Measurements from ENCODE around the gene TP73. TPM values are rescaled to one million over a fixed set of nuclear protein-coding genes. Genes with fewer than 3 reads are reported as not detected.

Gene TP73
- total RNA-seq, 1 experiment from 2014 or later = 19.2 TPM

DNA sequence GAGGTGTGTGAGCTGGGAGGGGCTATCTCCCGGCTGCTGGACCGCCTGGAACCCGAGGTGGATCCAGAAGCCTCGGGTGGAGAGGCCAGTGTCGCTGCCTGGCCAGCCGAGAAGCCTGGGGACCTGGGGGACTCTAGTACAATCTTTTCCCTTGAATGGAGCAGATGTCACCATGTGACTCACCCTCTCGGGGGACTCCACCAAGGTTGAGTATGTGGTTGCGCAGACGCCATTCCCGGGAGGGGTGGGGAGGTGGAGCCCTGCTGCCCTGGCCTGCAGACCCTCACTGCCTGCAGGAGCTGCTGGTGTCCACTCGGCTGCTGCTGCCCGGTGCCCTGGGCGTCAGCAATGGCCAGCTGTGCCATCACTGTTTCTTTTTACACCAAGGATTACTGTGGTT is 40.3 kb downstream of the TP73 start:
- H3K36me3 ChIP-seq (ENCODE audit: control insufficient read depth in 1 of 2, insufficient read depth in 2 of 2, low read length in 2 of 2) = no peaks in the 10 kb centered on the region
- H3K4me3 ChIP-seq (replicated peaks in 1 of 2; ENCODE audit: low read depth in 1 of 2, low read length in 2 of 2) = no peak overlapping the region
- no peaks in the 10 kb centered on the region for H3K9me3 ChIP-seq (ENCODE audit: control insufficient read depth in 1 of 2, insufficient read depth in 1 of 2, low read depth in 1 of 2, low read length in 2 of 2)
- POLR2A ChIA-PET = no interaction called here
- H3K4me1 ChIP-seq (ENCODE audit: control insufficient read depth in 1 of 2, insufficient read depth in 2 of 2, low read length in 2 of 2) = no peaks in the 10 kb centered on the region
- H3K9me2 ChIP-seq (ENCODE audit: insufficient read depth) = no peaks in the 10 kb centered on the region
- no peak overlapping the region for H3K9ac ChIP-seq (ENCODE audit: low read length)
- H3K27ac ChIP-seq (ENCODE audit: low read depth, low read length) = no peak overlapping the region
- TF ChIP-seq RAD21 (IDR thresholded peaks at IDR 0.05; ENCODE audit: low read depth) (no peak), CEBPB (IDR thresholded peaks at IDR 0.05; ENCODE audit: low read depth) (no peak), POLR2AphosphoS5 (IDR thresholded peaks at IDR 0.05; ENCODE audit: low read depth, low read length) (no peak), YY1 (IDR thresholded peaks at IDR 0.05; ENCODE audit: extremely low read depth, insufficient replicate concordance, low read depth, low read length) (no peak), CBX3 (IDR thresholded peaks at IDR 0.05; ENCODE audit: low read depth) (no peak), SRF (IDR thresholded peaks at IDR 0.05; ENCODE audit: low read depth) (no peak), EGR1 (IDR thresholded peaks at IDR 0.05; ENCODE audit: low read depth) (no peak), SP1 (IDR thresholded peaks at IDR 0.05; ENCODE audit: low read depth) (no peak), SIN3A (IDR thresholded peaks at IDR 0.05; ENCODE audit: low read depth) (no peak), EZH2 (IDR thresholded peaks at IDR 0.05) (no peak), JUND (IDR thresholded peaks at IDR 0.05) (no peak), EZH2phosphoT487 (IDR thresholded peaks at IDR 0.05; ENCODE audit: borderline replicate concordance) (no peak), ZFX (IDR thresholded peaks at IDR 0.05) (no peak)
- TF ChIP-seq, protein P1, sequence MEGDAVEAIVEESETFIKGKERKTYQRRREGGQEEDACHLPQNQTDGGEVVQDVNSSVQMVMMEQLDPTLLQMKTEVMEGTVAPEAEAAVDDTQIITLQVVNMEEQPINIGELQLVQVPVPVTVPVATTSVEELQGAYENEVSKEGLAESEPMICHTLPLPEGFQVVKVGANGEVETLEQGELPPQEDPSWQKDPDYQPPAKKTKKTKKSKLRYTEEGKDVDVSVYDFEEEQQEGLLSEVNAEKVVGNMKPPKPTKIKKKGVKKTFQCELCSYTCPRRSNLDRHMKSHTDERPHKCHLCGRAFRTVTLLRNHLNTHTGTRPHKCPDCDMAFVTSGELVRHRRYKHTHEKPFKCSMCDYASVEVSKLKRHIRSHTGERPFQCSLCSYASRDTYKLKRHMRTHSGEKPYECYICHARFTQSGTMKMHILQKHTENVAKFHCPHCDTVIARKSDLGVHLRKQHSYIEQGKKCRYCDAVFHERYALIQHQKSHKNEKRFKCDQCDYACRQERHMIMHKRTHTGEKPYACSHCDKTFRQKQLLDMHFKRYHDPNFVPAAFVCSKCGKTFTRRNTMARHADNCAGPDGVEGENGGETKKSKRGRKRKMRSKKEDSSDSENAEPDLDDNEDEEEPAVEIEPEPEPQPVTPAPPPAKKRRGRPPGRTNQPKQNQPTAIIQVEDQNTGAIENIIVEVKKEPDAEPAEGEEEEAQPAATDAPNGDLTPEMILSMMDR (IDR thresholded peaks at IDR 0.05 in 2 of 3, conservative IDR thresholded peaks at IDR 0.05 in 1 of 3; ENCODE audit: borderline replicate concordance in 1 of 3, insufficient read depth in 1 of 3, low read depth in 2 of 3, low read length in 2 of 3) = no peak
- TF ChIP-seq, protein P2, sequence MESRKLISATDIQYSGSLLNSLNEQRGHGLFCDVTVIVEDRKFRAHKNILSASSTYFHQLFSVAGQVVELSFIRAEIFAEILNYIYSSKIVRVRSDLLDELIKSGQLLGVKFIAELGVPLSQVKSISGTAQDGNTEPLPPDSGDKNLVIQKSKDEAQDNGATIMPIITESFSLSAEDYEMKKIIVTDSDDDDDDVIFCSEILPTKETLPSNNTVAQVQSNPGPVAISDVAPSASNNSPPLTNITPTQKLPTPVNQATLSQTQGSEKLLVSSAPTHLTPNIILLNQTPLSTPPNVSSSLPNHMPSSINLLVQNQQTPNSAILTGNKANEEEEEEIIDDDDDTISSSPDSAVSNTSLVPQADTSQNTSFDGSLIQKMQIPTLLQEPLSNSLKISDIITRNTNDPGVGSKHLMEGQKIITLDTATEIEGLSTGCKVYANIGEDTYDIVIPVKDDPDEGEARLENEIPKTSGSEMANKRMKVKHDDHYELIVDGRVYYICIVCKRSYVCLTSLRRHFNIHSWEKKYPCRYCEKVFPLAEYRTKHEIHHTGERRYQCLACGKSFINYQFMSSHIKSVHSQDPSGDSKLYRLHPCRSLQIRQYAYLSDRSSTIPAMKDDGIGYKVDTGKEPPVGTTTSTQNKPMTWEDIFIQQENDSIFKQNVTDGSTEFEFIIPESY (IDR thresholded peaks at IDR 0.05; ENCODE audit: extremely low read depth, insufficient replicate concordance, low read length) = no peak
- TF ChIP-seq, protein P3, sequence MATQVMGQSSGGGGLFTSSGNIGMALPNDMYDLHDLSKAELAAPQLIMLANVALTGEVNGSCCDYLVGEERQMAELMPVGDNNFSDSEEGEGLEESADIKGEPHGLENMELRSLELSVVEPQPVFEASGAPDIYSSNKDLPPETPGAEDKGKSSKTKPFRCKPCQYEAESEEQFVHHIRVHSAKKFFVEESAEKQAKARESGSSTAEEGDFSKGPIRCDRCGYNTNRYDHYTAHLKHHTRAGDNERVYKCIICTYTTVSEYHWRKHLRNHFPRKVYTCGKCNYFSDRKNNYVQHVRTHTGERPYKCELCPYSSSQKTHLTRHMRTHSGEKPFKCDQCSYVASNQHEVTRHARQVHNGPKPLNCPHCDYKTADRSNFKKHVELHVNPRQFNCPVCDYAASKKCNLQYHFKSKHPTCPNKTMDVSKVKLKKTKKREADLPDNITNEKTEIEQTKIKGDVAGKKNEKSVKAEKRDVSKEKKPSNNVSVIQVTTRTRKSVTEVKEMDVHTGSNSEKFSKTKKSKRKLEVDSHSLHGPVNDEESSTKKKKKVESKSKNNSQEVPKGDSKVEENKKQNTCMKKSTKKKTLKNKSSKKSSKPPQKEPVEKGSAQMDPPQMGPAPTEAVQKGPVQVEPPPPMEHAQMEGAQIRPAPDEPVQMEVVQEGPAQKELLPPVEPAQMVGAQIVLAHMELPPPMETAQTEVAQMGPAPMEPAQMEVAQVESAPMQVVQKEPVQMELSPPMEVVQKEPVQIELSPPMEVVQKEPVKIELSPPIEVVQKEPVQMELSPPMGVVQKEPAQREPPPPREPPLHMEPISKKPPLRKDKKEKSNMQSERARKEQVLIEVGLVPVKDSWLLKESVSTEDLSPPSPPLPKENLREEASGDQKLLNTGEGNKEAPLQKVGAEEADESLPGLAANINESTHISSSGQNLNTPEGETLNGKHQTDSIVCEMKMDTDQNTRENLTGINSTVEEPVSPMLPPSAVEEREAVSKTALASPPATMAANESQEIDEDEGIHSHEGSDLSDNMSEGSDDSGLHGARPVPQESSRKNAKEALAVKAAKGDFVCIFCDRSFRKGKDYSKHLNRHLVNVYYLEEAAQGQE (IDR thresholded peaks at IDR 0.05; ENCODE audit: low read depth) = no peak
- TF ChIP-seq, protein P4, sequence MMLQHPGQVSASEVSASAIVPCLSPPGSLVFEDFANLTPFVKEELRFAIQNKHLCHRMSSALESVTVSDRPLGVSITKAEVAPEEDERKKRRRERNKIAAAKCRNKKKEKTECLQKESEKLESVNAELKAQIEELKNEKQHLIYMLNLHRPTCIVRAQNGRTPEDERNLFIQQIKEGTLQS (IDR thresholded peaks at IDR 0.05) = no peak
- TF ChIP-seq, protein P5, sequence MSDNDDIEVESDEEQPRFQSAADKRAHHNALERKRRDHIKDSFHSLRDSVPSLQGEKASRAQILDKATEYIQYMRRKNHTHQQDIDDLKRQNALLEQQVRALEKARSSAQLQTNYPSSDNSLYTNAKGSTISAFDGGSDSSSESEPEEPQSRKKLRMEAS (IDR thresholded peaks at IDR 0.05) = no peak
- intact Hi-C loops (cut with micrococcal nuclease) = no loop called here
- RAD21 ChIA-PET (ENCODE audit: low non-redundant PET in 1 of 2, low total read pairs in 2 of 2, uncharacterized antibody in 2 of 2, unreplicated experiment in 2 of 2) = no interaction called here
- no peaks in the 10 kb centered on the region for H3K79me2 ChIP-seq (ENCODE audit: insufficient read depth, low read length)
- DNase-seq (ENCODE audit: low read depth, low spot score) = no peak
- H4K20me1 ChIP-seq (ENCODE audit: insufficient read depth) = no peaks in the 10 kb centered on the region
- BruUV-seq (replicated peaks) = no TSS peak
- CTCF ChIA-PET = no interaction called here
- no peak overlapping the region for H2AFZ ChIP-seq (ENCODE audit: low read depth, low read length, poor library complexity, severe bottlenecking)
- H3K4me2 ChIP-seq (ENCODE audit: low read length) = no peak overlapping the region
- H3K27me3 ChIP-seq (ENCODE audit: insufficient read depth, low read length) = no peaks in the 10 kb centered on the region
- ATAC-seq = no peak
